Epithelial cell of esophagus (primary cell): ENCODE measurements around the gene MRPL18.

Source experiments
- DNase-seq: peaks from one replicate; pipeline ENCODE4 v3.0.0; 2010; ENCODE audit warnings: low read depth
- H3K4me3 ChIP-seq: 2 replicates; pipeline ENCODE4 v1.5.1; 2011; ENCODE audit warnings: mild to moderate bottlenecking, low read length, control low read depth
- CTCF ChIP-seq: IDR thresholded peaks from 2 replicates; pipeline ENCODE4 v1.5.1; 2011; ENCODE audit warnings: low read depth, mild to moderate bottlenecking, low read length, control low read depth, inconsistent platforms; ENCODE audit not compliant: insufficient read depth; ENCODE audit errors: missing control alignments

MRPL18 gene

GRCh38 chr6:159754401-159754800, 35.9 kb upstream of the MRPL18 start:
- TF ChIP-seq CTCF: no peak
- no peak for DNase-seq
- H3K4me3 ChIP-seq: no peak overlapping the region

GRCh38 chr6:159754959-159755914, 35.0 kb upstream of the MRPL18 start:
- TF ChIP-seq CTCF: no peak
- H3K4me3 ChIP-seq: no peak overlapping the region
- no peak for DNase-seq

- DNase-seq: no peak
- no peak overlapping the region for H3K4me3 ChIP-seq
- TF ChIP-seq CTCF: no peak
Measured at GRCh38 chr6:159756508-159756907, 33.8 kb upstream of the MRPL18 start.

GRCh38 chr6:159758031-159759001, 32.0 kb upstream of the MRPL18 start:
- DNase-seq: peak; percentile 77
- no peak overlapping the region for H3K4me3 ChIP-seq
- TF ChIP-seq CTCF: no peak

GRCh38 chr6:159759645-159760044, 30.6 kb upstream of the MRPL18 start:
- no peak for TF ChIP-seq CTCF
- no peak overlapping the region for H3K4me3 ChIP-seq
- no peak for DNase-seq

GRCh38 chr6:159760602-159761057, 29.6 kb upstream of the MRPL18 start:
- peak overlapping the region; percentile 82 for H3K4me3 ChIP-seq
- DNase-seq: peak; percentile 64
- TF ChIP-seq CTCF: no peak
